HG02981 (cell line): Measurements from ENCODE around the gene ATP5F1C.
A peak's percentile ranks its signal among the peaks of the same experiment; 100 is the strongest.
"Not testable (repeated sequence)": the region's sequence is repeated elsewhere in the genome, so short reads cannot be mapped to it uniquely, and the experiment has no call there.

Experiments
- ATAC-seq: cut with Tn5 transposase; IDR thresholded peaks from one replicate; pipeline ENCODE4 v1.9.1; 2021; ENCODE audit warnings: mild to moderate bottlenecking, moderate library complexity; ENCODE audit not compliant: unreplicated experiment

The ATP5F1C gene

GRCh38 chr10:7792541-7792940 lies 4.6 kb downstream of the ATP5F1C start:
- ATAC-seq: no peak

- ATAC-seq: no peak
Measured at GRCh38 chr10:7794251-7795026, 6.5 kb downstream of the ATP5F1C start.

GRCh38 chr10:7795605-7796004 lies 7.6 kb downstream of the ATP5F1C start:
- no peak for ATAC-seq

GRCh38 chr10:7797582-7797981 lies 9.6 kb downstream of the ATP5F1C start:
- ATAC-seq: no peak

- ATAC-seq: no peak
Measured at GRCh38 chr10:7802606-7803005, 14.6 kb downstream of the ATP5F1C start.

- ATAC-seq: no peak
Measured at GRCh38 chr10:7804216-7804615, 16.2 kb downstream of the ATP5F1C start.

- ATAC-seq: no peak
Measured at GRCh38 chr10:7804741-7805140, 16.8 kb downstream of the ATP5F1C start.

GRCh38 chr10:7808686-7809267 lies 20.8 kb downstream of the ATP5F1C start:
- ATAC-seq: no peak

- ATAC-seq: no peak
Measured at GRCh38 chr10:7810443-7810842, 22.5 kb downstream of the ATP5F1C start.

- no peak for ATAC-seq
Measured at GRCh38 chr10:7811000-7811399, 23.0 kb downstream of the ATP5F1C start.

- not testable (repeated sequence) for ATAC-seq
Measured at GRCh38 chr10:7811743-7812142, 23.8 kb downstream of the ATP5F1C start.

- ATAC-seq: no peak
Measured at GRCh38 chr10:7813481-7813880, 25.5 kb downstream of the ATP5F1C start.

GRCh38 chr10:7817576-7817975 lies 29.6 kb downstream of the ATP5F1C start:
- ATAC-seq: no peak

GRCh38 chr10:7817984-7818294 lies 30.0 kb downstream of the ATP5F1C start:
- ATAC-seq: peak; percentile 10

- peak; percentile 83 for ATAC-seq
Measured at GRCh38 chr10:7818295-7819120, 30.5 kb downstream of the ATP5F1C start, which contains the start of gene TAF3. TSS of gene TAF3 (plus strand) at chr10:7818505. CDS start at chr10:7818710, 205 bp downstream.

- ATAC-seq: peak; percentile 40
Measured at GRCh38 chr10:7819121-7819460, 31.1 kb downstream of the ATP5F1C start.

GRCh38 chr10:7824251-7824650 lies 36.3 kb downstream of the ATP5F1C start:
- ATAC-seq: no peak

GRCh38 chr10:7826971-7827370 lies 39.0 kb downstream of the ATP5F1C start:
- no peak for ATAC-seq

- ATAC-seq: no peak
Measured at GRCh38 chr10:7829289-7829834, 41.4 kb downstream of the ATP5F1C start.

GRCh38 chr10:7832060-7832459 lies 44.1 kb downstream of the ATP5F1C start:
- no peak for ATAC-seq

GRCh38 chr10:7833210-7833609 lies 45.2 kb downstream of the ATP5F1C start:
- ATAC-seq: no peak

- ATAC-seq: no peak
Measured at GRCh38 chr10:7834262-7834661, 46.3 kb downstream of the ATP5F1C start.
